Measurements from ENCODE around the gene ZBTB7B. TPM values are rescaled to one million over a fixed set of nuclear protein-coding genes. Genes with fewer than 3 reads are reported as not detected.

The ZBTB7B gene
- total and polyA plus RNA-seq, 9 of the 15 experiments (the other 6 are each of a cell fraction or from before 2014, with no cell fraction given), result 0.04 to 46.5 (median 15.2) TPM

DNA sequence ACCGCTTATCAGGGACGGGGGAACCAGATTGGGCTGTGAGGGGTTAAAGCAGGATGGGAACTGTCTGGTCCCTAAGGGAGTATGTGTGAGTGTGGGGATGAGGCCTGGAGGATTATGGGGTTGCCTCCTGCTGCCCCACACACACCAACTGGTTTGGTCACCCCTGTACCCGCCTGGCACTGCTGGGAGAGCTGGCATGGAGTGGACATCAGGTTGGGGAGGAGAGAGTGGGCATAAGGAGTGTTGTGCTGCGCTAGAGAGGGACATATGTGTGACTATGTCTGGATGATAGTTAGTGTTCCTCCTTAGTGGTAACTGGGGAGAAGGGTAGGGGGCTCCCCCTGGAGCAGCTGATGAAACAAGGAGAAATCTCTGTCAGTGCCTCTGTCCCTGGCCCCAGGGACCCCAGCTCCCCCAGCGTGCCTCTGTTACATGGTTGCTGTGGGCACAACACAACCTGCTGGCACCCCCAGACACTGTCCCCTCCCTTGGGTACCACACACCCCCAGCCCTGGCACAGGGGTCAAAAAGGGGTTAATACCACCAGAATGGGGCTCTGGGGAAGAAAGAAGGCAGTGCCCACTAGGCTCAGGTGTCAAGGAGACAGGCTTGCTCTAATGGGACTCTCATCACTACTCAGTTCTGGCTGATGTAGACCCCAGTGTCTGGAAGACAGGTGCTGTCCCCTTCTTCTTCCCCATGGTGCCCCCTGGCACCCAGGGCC lies 1.9 kb downstream of the ZBTB7B start (continued):
- TF ChIP-seq ZNF280B (CRISPR knock-in tag; IDR thresholded peaks at IDR 0.05) (no peak), NFE2L1 (tag; IDR thresholded peaks at IDR 0.05; ENCODE audit: borderline replicate concordance, low read depth) (no peak), ZNF121 (CRISPR knock-in tag; conservative IDR thresholded peaks at IDR 0.05) (no peak), ARID3B (CRISPR knock-in tag; IDR thresholded peaks at IDR 0.05; ENCODE audit: borderline replicate concordance) (no peak), SPI1 (IDR thresholded peaks at IDR 0.05; ENCODE audit: borderline replicate concordance, low read depth, low read length) (no peak), ZNF561 (CRISPR knock-in tag; conservative IDR thresholded peaks at IDR 0.05) (no peak), IRF1 (CRISPR knock-in tag; IDR thresholded peaks at IDR 0.05; ENCODE audit: borderline replicate concordance) (no peak), ZNF717 (CRISPR knock-in tag; IDR thresholded peaks at IDR 0.05) (0 out of 2 replicates have a peak, but pooled peaks have one; percentile 39), EP300 (IDR thresholded peaks at IDR 0.05; ENCODE audit: low read length) (no peak), HBP1 (CRISPR knock-in tag; IDR thresholded peaks at IDR 0.05) (peak; percentile 77; the same call in 1 of the 2 replicates), ZNF197 (CRISPR knock-in tag; IDR thresholded peaks at IDR 0.05; ENCODE audit: low read depth) (no peak), ZNF124 (CRISPR knock-in tag; IDR thresholded peaks at IDR 0.05) (no peak), RFX5 (IDR thresholded peaks at IDR 0.05; ENCODE audit: low read depth, low read length) (no peak), NR2F6 (CRISPR knock-in tag; IDR thresholded peaks at IDR 0.05) (no peak), MTA2 (IDR thresholded peaks at IDR 0.05; ENCODE audit: low read depth) (no peak), TFAP4 (CRISPR knock-in tag; IDR thresholded peaks at IDR 0.05; ENCODE audit: borderline replicate concordance) (no peak), GABPA (tag; conservative IDR thresholded peaks at IDR 0.05; ENCODE audit: low read depth) (peak; percentile 67), NCOA6 (IDR thresholded peaks at IDR 0.05) (no peak)
- TF ChIP-seq, protein P1, sequence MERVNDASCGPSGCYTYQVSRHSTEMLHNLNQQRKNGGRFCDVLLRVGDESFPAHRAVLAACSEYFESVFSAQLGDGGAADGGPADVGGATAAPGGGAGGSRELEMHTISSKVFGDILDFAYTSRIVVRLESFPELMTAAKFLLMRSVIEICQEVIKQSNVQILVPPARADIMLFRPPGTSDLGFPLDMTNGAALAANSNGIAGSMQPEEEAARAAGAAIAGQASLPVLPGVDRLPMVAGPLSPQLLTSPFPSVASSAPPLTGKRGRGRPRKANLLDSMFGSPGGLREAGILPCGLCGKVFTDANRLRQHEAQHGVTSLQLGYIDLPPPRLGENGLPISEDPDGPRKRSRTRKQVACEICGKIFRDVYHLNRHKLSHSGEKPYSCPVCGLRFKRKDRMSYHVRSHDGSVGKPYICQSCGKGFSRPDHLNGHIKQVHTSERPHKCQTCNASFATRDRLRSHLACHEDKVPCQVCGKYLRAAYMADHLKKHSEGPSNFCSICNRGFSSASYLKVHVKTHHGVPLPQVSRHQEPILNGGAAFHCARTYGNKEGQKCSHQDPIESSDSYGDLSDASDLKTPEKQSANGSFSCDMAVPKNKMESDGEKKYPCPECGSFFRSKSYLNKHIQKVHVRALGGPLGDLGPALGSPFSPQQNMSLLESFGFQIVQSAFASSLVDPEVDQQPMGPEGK (CRISPR knock-in tag; IDR thresholded peaks at IDR 0.05; ENCODE audit: borderline replicate concordance), result 0 out of 2 replicates have a peak, but pooled peaks have one; percentile 15

All from K562 (cell line).